OCI-LY7 (cell line): ENCODE data around the gene IVNS1ABP. TPM values are rescaled to one million over a fixed set of nuclear protein-coding genes. Genes with fewer than 3 reads are reported as not detected.

Experiments used
- BruUV-seq: library from RNA; stranded (reverse); fragments of 400-500 nt; replicated peaks from 2 replicates; lab custom pipeline; 2021; lab: Mats Ljungman, UMichigan
- CTCF ChIA-PET: fragments of 300-600 bp; sonication (Branson Sonifier 250); formaldehyde crosslinking; loops from one replicate; lab custom pipeline; 2022; ENCODE audit warnings: antibody characterized with exemption; ENCODE audit not compliant: unreplicated experiment; lab: Charles Lee
- POLR2A ChIA-PET: fragments of 300-600 bp; sonication (Branson Sonifier 250); formaldehyde crosslinking; loops from one replicate; lab custom pipeline; 2022; ENCODE audit warnings: antibody characterized with exemption; lab: Charles Lee
- DNase-seq: peaks from one replicate; pipeline ENCODE4 v3.0.0-alpha.2; 2015; ENCODE audit warnings: low spot score
- H2AFZ ChIP-seq: fragments of 200-600 bp; sonication (generic), shearing (Covaris generic); 2 replicates; pipeline ENCODE4 v1.6.1; 2014; ENCODE audit warnings: mild to moderate bottlenecking, antibody characterized with exemption, low read length, moderate library complexity
- H3K27ac ChIP-seq: fragments of 200-600 bp; sonication (generic); 2 replicates; pipeline ENCODE4 v1.5.1; 2014; ENCODE audit warnings: mixed run types, low read depth, mild to moderate bottlenecking, moderate library complexity, low read length, inconsistent platforms; ENCODE audit not compliant: poor library complexity, severe bottlenecking
- H3K36me3 ChIP-seq: fragments of 200-600 bp; sonication (generic); 2 replicates; pipeline ENCODE4 v1.6.1; 2014; ENCODE audit warnings: mild to moderate bottlenecking, antibody characterized with exemption, low read length, moderate library complexity, mixed read lengths; ENCODE audit not compliant: insufficient read depth
- H3K4me1 ChIP-seq: fragments of 200-600 bp; sonication (generic); 2 replicates; pipeline ENCODE4 v1.5.1; 2014; ENCODE audit warnings: mild to moderate bottlenecking, low read length; ENCODE audit not compliant: insufficient read depth, poor library complexity, severe bottlenecking
- H3K4me2 ChIP-seq: fragments of 200-600 bp; sonication (generic); 2 replicates; pipeline ENCODE4 v1.6.1; 2014; ENCODE audit warnings: mild to moderate bottlenecking, low read length
- H3K4me3 ChIP-seq: fragments of 200-600 bp; sonication (generic); 2 replicates; pipeline ENCODE4 v1.5.1; 2014; ENCODE audit warnings: mild to moderate bottlenecking, low read depth, low read length; ENCODE audit not compliant: poor library complexity, severe bottlenecking
- H3K79me2 ChIP-seq: fragments of 200-600 bp; sonication (generic); 2 replicates; pipeline ENCODE4 v1.6.1; 2016; ENCODE audit warnings: low read depth, mild to moderate bottlenecking, low read length, moderate library complexity, mixed read lengths; ENCODE audit not compliant: insufficient read depth
- H3K9me2 ChIP-seq: fragments of 200-600 bp; sonication (generic); 2 replicates; pipeline ENCODE4 v1.6.1; 2016; ENCODE audit warnings: mild to moderate bottlenecking, low read length, mixed read lengths; ENCODE audit not compliant: insufficient read depth
- H3K9me3 ChIP-seq: fragments of 200-600 bp; sonication (generic); 2 replicates; pipeline ENCODE4 v1.6.1; 2014; ENCODE audit warnings: mild to moderate bottlenecking, mixed run types, low read length, mixed read lengths
- H4K20me1 ChIP-seq: fragments of 200-600 bp; sonication (generic); 2 replicates; pipeline ENCODE4 v1.6.1; 2014; ENCODE audit warnings: mild to moderate bottlenecking, antibody characterized with exemption, low read length, moderate library complexity, mixed read lengths; ENCODE audit not compliant: insufficient read depth
- EZH2phosphoT487 ChIP-seq: fragments of 200-600 bp; sonication (generic); IDR thresholded peaks from 2 replicates; pipeline ENCODE4 v1.6.1; 2018; ENCODE audit warnings: low read depth, borderline replicate concordance, mild to moderate bottlenecking, mixed run types, antibody characterized with exemption, low read length, moderate library complexity, mixed read lengths
- intact Hi-C: fragments of 100-400 bp; cut with micrococcal nuclease; formaldehyde crosslinking; loops from one replicate; pipeline ENCODE4 v1.10.0; 2022; ENCODE audit not compliant: unreplicated experiment
- total RNA-seq, 2 experiments: library from RNA; depleted of rRNA in 1 of 2; stranded (reverse); fragments of >200 nt in 1 of 2; shearing (Covaris generic) in 1 of 2; gene quantifications; 2 replicates each; pipeline ENCODE4 v1.2.3, GENCODE V29; 2014 to 2022
- TF ChIP-seq, protein P1 (sequence below): fragments of 200-600 bp; sonication (generic); conservative IDR thresholded peaks from 2 replicates; pipeline ENCODE4 v1.5.1; 2014; ENCODE audit warnings: mild to moderate bottlenecking, antibody characterized with exemption, low read length, moderate library complexity, mixed read lengths

IVNS1ABP gene
- total RNA-seq, 2 experiments from 2014 or later: 54.0 to 74.0 TPM

DNA sequence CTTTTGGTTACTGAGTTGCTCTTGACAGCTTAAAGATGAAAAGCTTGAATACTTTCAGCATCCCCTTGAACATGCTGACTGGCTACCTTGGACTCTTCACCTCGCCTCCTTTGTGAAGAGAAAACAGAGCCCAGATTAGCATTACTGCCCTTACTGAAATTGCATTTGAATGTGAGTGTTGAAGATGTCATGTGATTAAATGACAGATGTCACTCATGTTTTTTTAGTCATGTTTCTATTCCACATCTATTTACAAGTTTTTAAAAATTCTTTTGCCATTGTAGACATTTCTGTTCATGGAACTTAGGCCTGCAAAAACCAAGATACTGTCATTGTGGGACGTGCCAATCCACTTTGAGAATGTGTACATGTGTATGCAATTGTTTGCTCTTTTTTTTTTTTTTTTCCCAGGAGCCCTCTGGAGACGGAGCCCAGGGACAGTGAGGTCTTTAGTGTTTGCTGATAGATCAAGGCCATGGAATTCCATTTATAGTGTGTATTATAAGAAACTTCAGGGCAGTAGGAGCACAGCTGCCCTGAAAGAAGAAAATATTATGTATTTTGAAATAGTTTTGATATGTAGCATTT, 25.7 kb upstream of the IVNS1ABP start:
- H3K27ac ChIP-seq: no peak overlapping the region
- ChIA-PET POLR2A (no interaction called here), CTCF (no interaction called here)
- TF ChIP-seq, protein P1, sequence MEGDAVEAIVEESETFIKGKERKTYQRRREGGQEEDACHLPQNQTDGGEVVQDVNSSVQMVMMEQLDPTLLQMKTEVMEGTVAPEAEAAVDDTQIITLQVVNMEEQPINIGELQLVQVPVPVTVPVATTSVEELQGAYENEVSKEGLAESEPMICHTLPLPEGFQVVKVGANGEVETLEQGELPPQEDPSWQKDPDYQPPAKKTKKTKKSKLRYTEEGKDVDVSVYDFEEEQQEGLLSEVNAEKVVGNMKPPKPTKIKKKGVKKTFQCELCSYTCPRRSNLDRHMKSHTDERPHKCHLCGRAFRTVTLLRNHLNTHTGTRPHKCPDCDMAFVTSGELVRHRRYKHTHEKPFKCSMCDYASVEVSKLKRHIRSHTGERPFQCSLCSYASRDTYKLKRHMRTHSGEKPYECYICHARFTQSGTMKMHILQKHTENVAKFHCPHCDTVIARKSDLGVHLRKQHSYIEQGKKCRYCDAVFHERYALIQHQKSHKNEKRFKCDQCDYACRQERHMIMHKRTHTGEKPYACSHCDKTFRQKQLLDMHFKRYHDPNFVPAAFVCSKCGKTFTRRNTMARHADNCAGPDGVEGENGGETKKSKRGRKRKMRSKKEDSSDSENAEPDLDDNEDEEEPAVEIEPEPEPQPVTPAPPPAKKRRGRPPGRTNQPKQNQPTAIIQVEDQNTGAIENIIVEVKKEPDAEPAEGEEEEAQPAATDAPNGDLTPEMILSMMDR: no peak
- no peak for TF ChIP-seq EZH2phosphoT487
- H2AFZ ChIP-seq: no peak overlapping the region
- H3K4me2 ChIP-seq: no peak overlapping the region
- intact Hi-C loops: no loop called here
- no peak overlapping the region for H3K4me3 ChIP-seq
- no peaks in the 10 kb centered on the region for H3K36me3 ChIP-seq
- no peaks in the 10 kb centered on the region for H3K9me3 ChIP-seq
- no peak for DNase-seq
- H3K4me1 ChIP-seq: peaks cover 24% of the 10 kb centered on the region
- no TSS peak for BruUV-seq
- H3K9me2 ChIP-seq: no peaks in the 10 kb centered on the region
- H3K79me2 ChIP-seq: no peaks in the 10 kb centered on the region
- H4K20me1 ChIP-seq: no peaks in the 10 kb centered on the region

GRCh38 chr1:185342017-185342416, 25.0 kb upstream of the IVNS1ABP start:
- Histone ChIP-seq H3K4me2 (no peak overlapping the region), H3K36me3 (no peaks in the 10 kb centered on the region), H3K4me3 (no peak overlapping the region), H3K9me2 (no peaks in the 10 kb centered on the region), H2AFZ (no peak overlapping the region), H3K27ac (no peak overlapping the region), H4K20me1 (no peaks in the 10 kb centered on the region), H3K4me1 (peaks cover 24% of the 10 kb centered on the region), H3K9me3 (no peaks in the 10 kb centered on the region), H3K79me2 (no peaks in the 10 kb centered on the region)
- ChIA-PET POLR2A (interaction anchor here (0.7 kb wide), 1 partner anchor 254 kb away, joined by 3 read pairs; no protein-coding TSS in a partner anchor), CTCF (no interaction called here)
- no TSS peak for BruUV-seq
- intact Hi-C loops: no loop called here
- no peak for TF ChIP-seq EZH2phosphoT487
- TF ChIP-seq, protein P1: no peak
- no peak for DNase-seq

GRCh38 chr1:185341196-185341781, 24.2 kb upstream of the IVNS1ABP start:
- no peak for DNase-seq

More at GRCh38 chr1:185341196-185341781, 24.2 kb upstream of the IVNS1ABP start:
- no peak overlapping the region for H3K4me3 ChIP-seq
- TF ChIP-seq EZH2phosphoT487: no peak
- TF ChIP-seq, protein P1: no peak
- H3K9me2 ChIP-seq: no peaks in the 10 kb centered on the region
- no peak overlapping the region for H2AFZ ChIP-seq
- POLR2A ChIA-PET: no interaction called here
- no peak overlapping the region for H3K27ac ChIP-seq
- H3K4me2 ChIP-seq: no peak overlapping the region
- no peaks in the 10 kb centered on the region for H4K20me1 ChIP-seq
- intact Hi-C loops: no loop called here
- H3K36me3 ChIP-seq: no peaks in the 10 kb centered on the region
- no peaks in the 10 kb centered on the region for H3K79me2 ChIP-seq
- CTCF ChIA-PET: no interaction called here
- BruUV-seq: no TSS peak
- no peaks in the 10 kb centered on the region for H3K9me3 ChIP-seq
- H3K4me1 ChIP-seq: peaks cover 24% of the 10 kb centered on the region
